ENCODE measurements around the gene KRT2. TPM values are rescaled to one million over a fixed set of nuclear protein-coding genes. Genes with fewer than 3 reads are reported as not detected.

Gene KRT2
- polyA plus RNA-seq (ENCODE audit: insufficient read length): 0.08 TPM

DNA sequence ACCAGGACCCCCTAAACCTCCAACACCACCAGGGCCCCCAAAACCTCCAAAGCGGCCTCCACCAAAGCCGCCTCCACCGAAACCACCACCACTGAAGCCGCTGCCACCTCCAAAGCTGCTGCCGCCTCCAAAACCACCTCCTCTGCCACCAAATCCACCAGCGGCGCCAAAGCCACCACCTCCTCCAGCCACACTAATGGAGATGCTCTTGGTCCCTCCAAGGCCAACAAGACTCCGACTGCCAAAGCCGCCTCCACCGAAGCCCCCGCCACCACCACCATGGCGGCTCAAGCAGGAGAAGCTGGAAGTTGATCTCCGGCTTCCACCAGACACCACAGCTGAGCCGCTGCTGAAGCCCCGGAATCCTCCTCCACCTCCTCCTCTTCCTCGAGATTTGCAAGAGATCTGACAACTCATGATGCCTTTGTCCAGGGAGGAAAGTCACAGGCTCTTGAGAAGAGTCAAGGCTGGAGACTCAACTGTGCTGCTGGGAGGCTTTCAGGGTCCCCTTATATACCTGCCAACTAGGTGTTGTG lies at the start of gene KRT2:
Gene KRT2 (minus strand): TSS at position 486 of the 536 bp plus-strand sequence. CDS start 69 bp downstream, at position 417.
- DNase-seq: no peak

DNA sequence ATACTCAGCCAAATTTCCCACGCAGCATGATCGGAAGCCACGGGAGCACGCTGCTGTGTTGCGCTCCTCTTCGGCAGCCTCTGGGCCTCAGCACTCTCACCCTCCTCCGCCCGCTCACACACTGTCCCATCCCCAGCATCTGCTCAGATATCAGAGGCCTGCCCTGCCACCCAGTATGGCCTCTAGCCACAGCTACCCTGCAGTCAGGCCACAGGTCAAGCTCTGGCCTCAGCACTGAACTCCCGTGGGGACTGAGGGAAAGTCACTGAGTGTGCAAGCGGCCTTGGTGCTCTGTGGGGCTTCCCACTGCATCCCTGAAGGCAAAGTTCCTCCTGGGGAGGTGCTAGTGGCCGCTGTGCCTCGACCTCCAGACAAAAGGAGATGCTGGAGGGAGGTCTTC lies 49.3 kb upstream of the KRT2 start:
- DNase-seq: no peak

DNA sequence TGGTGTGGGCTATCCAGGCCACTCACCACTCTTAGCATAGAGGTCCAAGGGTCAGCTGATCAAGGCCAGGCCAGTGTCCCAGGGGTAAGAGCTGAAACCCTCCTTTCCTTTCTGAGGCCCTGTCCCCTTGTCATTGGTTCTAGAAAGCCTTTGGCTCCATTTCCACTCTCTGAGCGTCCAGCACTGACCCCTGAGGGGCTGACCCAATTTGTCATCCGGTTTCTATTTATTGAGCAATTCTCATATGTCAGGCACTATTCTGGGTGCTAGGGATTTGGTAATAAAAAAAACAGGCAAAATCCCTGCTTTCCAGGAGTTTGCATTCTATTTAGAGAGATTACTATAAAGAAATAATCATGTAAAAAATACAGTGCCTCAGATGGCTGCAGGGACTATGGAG lies 47.9 kb upstream of the KRT2 start:
- no peak for DNase-seq

DNA sequence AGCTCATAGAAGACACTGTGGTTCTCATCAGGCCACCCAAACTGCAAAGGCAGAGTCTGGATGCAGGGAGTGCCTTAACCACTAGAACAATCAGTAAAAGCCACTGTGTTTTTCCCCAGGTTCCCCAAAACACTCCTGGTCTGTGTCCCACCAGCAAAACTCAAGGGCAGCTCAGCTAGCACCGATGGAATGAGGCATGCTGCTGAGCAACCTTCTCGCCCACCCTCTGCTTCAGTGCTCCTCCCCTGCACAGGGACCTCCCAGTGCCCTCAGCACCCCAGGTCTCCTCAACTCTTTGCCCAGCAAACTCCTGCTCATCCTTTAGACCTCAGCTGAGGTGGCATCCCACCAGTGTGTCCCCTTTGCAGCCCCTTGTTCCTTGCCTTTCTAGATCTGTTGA lies 47.4 kb upstream of the KRT2 start:
- DNase-seq: no peak

DNA sequence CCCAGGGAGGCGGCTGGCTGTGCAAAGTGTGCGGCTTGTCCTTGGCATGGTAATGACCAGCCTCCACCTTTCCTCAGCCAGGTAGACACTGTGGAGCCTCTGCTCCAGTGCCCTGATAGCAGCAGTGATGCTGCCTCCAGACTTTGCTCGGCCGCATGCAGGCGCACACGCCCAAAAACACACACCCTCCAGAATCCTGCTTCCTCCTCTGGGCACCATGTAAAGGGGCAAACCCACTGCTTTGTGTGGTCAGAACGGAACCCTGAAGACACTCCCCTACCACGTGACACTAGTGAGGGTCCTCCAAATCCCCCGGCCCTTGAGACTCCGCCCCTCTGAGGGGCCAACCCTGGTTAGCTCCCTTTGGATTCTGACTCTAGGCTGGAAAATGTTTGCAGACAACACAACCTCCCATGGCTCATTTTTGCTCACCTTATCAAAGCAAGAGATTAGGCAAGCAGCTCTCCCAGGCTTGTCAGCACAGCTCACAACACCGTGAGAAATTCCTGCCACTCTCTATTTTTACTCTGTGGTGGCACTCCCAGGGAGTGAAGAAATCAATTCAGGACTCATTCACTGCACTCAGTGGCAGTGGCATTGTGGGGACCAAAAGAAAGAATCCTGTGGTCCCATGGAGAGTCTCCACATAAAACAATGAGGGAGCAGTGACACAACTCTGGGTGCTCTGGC lies 46.8 kb upstream of the KRT2 start:
- no peak for DNase-seq

DNA sequence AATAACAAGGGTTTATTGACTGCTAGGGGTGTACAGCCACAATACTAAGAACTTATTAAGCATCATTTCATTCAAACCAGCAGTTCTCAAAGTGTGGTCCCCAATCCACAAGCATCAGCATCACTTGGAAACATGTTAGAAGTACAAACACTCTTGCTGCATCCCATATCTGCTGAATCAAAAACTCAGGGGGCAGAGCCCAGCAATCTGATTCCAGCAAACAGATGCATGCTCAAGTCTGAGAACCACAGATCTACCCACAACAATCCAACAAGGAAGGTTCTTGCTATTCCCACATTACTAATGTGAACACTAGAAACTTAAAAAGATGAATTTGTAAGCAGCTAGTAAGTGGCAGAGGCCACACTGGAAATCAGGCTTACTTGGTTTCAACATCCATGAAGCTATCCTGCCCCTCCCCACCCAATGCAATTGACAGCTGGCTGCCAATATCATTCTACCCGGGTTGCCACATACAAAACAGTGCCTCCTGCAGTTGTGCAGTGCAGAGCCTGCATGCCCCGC lies 45.1 kb upstream of the KRT2 start:
- no peak for DNase-seq

DNA sequence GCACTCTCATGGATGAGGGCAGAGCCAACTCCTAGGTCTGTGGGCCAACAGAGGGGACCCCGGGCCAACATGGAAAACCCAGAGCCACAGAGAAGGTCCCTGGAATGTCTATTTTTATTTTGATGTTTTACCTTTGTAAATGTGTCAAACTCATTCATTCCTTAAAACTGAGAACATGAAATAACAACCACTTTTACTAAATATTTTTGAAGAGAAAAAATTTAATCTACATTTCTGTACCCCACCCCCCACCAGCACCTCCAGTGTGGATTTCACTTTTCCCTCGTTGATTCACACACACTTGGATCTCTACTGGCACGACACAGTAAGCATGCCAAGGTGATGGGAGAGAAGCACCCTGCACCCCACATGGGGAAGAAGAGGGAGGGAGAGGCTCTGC lies 44.6 kb upstream of the KRT2 start:
- no peak for DNase-seq

DNA sequence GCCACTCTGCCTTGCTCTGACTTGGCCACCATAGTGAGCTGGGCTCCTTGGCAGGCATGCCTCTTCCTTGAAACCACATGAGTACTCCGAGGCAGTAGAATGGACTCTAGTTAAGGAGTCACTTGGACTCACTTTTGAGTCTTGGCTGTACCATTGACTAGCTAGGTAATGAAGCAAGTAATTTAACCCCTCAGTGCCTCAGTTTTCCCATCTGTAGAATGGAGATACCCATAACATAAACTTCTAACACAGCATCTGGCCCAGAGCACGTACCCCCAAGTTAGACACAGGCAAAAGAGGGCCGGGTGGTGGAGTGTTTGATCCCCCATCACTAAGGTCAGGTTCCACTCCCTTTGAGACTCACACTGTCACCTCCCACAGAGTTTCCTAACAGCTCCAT lies 43.0 kb upstream of the KRT2 start:
- no peak for DNase-seq

DNA sequence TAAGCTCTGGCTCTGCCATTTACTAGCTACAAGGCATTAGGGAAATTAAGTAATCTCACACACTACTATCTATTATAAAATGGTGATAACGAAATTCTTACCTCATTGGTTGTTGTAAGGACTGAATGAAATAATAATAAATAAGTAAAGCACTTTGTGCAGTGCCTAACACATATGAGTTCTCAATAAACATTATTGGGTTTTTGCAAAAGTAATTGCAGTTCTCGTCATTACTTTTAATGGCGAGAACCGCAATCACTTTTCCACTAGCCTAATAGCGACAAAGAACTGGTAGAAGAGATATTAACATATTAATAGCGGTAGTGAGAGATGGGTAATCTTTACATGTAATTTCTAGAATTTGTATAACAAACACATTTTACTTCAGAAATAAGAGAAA lies 42.1 kb upstream of the KRT2 start:
- DNase-seq: no peak

DNA sequence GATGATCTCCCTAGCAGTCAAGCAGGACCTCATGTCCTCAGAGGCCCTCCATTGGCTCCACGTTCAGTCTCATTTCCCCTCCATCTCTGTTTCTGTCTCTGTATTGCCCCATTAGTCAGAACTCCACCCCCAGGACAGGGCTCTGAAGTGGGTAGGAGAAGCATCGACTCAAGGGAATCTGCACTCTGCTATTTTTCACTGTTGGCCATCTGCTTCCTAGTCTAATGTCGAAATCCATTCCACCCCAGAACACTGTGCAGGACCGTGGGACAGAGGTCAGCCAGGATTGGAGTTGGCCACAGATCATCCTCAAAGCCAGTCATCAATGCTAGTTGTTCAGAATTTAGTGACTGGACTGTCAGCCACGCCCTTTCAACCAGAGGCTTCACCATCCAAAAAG lies 41.2 kb upstream of the KRT2 start:
- no peak for DNase-seq

DNA sequence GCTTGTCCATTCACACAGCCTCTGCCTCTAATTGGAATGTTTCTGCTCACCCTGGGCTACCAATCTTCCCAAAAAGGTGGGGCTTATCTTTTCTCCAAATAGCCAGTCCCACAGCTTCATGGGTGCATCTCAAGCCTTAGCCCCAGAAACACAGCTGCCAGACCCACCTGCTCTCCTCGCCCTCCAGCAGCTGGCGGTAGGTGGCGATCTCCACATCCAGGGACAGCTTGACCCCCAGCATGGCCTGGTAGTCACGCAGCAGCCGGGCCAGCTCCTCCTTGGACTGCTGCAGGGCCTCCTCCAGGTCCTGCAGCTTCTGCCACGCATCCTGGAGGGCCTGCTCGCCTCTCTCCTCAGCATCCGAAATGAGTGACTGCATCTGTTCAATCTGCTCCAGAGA lies 40.2 kb upstream of the KRT2 start:
- DNase-seq: no peak

DNA sequence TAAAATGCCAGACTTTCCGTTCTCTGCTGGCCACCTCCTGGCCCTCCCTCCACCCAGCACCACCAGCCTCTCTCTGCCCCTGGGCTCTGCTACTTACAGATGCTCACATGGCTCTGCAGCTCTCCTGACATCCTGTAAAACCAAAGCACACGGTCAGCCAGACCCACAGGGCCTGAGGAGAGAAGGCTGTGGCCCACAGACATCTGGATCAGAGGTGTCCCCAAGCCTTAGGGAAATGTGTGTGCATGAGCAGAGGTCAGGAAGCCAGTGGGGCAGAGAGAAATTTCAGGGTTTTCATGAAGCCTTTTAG lies 39.8 kb upstream of the KRT2 start:
- DNase-seq: no peak

DNA sequence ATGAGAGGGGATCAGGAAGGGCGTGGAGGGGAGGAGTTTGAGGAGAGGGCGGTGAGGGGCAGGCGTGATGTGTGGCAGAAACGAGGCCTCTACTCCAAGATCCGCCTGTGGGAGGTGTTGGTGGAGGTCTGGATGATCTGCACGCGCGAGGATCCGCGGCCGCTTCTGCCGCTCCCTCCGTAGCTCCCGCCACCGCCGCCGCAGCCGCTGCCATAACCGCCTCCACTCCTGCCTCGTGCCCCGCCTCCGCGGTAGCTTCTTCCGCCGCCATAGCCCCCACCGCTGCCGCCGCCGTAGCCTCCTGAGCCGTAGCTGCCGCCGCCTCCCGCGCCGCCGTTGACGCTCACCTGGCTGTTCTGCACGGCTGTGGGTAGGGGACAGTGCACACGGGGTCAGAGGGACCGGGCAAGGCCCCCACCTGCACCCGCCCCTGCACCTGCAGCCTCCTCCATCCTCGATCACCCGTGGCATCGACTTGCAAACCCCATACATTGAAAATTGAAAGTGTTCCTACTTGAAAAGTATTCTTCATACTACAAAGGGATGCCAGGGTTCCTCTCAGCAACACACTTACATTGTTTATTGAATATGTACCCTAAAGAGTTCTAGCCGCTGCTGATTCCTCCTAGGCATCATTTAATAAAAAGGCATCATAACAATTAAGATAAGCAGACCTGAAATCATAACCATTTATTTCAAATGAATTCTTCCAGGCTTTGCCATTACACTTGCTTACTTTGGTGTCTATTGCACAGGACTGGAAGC lies 39.2 kb upstream of the KRT2 start:
- DNase-seq: no peak

DNA sequence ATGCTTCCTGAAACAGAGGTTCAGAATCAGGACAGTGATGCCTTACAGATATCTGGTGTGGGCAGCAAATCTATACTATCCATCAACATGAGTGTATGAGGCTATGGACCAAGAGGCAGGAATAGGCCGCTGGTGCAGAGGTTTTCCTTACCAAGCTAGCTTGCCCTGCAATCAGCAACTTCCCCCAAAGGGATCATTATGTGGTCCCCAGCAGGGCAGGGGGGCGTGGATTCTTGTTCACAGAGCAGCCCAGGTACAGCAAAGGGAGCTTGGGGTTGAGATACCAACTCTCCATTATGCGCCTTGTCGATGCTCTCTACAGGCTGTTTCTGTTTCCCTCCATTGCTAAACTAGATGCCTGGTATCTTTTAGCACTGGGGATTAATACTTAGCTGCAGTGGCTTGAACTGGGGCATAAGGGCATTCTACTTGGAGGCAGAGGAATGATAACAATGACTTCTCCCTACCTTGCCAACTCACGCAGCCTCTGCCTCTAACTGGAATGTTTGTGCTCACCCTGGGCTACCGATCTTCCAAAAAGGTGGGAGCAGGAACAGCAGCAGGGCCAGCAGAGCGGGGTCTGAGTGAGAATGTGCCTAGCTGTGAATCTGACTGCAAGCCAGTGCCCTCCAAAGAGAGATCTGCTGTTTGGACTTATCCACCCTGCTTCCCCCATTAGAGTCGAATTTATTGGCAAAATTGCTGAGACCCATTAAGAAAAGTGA lies 38.5 kb upstream of the KRT2 start:
- DNase-seq: no peak

DNA sequence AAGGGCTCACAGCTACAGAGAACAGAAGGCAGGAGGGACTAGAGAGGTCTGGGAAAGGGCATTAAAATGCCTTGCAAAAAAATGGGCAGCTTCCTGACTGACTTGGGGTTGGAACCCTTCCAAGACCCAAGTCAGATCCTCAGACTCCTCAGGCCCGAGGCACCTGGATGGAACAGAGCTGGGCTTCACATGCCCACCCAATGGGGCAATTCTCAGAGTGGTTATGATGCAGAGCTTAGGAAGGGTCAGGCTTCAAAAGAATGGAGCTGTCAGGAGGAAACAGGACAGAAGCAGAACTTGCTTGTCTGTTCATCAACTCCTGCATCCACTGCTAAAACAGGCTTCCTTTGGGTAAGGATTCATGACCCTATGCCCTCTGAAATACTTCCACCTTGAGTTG lies 37.9 kb upstream of the KRT2 start:
- DNase-seq: no peak

DNA sequence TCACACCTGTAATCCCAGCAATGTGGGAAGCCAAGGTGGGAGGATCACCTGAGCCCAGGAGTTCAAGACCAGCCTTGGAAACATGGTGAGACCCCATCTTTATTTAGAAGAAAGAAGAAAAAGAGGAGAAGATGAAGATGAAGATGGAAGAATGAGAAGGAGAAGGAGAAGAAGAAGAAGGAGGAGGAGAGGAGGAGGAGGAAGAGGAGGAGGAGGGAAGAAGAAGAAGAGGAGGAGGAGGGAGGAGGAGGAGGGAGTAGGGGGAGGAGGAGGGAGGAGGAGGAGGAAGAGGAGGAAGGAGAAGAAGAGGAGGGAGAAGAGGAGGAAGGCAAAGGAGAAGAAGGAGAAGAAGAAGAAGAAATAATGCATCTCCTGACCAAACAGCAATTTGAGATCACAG lies 37.2 kb upstream of the KRT2 start:
- DNase-seq: no peak

DNA sequence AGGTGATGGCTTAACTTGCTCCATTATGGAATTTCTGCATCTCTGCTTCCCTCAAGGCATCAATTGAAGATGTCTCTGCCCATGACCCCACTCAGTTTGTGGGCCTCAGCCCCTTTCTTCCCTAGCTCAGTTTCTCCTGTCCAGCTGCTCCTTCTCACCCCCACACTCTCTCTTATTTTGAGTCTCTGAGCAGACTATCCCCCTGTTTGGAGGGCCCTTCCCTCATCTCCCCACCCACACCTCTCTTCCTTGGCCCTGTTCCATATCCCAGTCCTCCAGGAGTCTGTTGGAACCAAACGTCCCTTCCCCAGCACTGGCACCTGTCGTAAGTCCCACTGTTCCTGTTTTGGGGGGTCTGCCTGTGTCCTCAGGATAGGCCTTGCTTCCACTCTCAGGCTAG lies 36.5 kb upstream of the KRT2 start:
- DNase-seq: no peak

DNA sequence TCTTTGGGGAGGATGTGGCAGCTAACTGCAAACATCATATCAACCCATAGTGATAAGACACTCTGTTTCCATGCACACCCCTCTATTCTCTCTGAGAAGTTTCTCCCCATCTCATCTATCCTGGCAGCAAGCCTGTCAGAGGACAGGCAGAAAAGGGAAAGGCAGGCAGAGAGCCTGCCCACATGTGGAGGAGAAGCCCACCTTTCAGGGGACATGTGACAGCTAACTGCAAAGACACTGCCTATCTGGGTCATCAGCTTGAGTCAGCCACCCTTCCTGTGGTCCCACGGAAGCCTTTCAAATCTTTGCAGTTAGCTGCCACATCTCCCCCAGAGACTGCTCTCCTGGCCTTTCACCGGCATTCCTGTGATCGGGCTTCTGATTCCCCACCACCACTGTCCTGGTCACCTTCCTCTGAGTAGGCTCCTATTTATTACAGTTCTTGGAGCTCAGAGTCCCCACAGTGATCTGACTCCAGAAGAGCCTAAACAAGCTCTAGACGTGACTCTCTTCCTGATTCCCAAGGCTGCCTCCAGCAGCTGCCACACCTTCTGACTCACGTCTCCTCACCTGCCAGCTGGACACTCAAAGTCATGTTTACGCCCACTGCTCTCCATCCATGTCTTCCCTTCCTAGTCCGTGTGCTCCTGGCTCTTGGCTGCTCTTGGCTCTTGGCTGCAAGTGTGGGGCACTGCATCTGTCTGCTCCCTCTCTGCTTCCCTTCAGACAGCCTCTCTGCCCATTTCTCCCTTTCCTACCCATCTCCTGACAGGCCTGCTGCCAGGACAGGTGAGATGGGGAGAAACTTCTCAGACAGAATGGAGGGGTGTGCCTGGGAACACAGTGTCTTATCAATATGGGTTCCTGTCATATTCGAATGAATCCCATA lies 35.7 kb upstream of the KRT2 start:
- no peak for DNase-seq

DNA sequence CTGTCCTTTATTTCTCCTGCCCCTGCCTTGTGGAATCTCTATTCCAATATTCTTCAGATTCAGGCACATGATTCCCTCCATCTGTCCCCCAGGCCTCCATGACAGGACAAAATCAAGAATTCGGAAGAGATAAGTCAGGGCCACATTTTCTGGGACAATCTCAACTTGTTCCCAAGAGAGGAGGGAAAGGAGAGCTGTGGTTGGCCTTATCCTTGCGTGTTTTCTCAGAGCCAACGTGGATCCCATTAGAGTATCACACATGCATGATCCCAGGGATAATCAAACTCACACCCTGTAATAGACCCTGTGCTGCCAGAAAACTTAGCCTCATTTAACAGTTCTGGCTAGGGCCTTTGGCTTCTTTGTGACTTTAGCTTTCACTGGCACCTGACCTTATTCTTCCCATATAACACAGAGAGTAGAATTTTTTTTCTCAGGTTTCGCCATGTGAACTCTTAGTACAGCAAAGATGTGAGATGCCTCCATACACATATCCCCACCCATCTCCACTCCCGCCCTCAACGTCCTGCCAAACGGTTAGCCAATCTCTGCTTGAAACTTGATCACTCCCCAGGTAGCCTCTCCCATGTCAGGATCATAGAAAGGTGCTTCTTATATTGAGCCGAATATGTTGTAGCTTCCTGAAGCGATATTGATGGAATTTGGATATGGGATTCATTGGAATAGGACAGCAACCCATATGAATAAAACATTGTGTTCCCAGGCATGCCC lies 34.9 kb upstream of the KRT2 start:
- DNase-seq: no peak

DNA sequence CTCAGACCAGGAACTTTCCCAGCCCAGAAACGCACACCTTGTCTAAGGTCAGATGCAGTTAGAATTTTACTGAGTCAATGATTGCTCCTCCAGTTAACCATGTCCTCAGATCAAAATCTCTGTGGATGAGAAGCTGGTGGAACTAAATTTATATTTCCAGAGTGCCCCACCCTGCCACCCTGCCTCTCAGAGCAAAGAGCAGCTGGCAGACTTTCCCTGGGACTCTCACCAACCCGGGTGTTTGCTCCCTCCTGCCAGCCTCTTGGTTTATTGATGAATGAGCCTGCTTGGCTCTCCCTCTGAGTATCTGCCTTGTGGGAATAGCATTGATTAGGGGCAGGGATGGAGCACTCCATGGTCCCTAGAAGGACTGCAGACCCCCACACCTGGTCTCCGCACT lies 34.1 kb upstream of the KRT2 start:
- no peak for DNase-seq

DNA sequence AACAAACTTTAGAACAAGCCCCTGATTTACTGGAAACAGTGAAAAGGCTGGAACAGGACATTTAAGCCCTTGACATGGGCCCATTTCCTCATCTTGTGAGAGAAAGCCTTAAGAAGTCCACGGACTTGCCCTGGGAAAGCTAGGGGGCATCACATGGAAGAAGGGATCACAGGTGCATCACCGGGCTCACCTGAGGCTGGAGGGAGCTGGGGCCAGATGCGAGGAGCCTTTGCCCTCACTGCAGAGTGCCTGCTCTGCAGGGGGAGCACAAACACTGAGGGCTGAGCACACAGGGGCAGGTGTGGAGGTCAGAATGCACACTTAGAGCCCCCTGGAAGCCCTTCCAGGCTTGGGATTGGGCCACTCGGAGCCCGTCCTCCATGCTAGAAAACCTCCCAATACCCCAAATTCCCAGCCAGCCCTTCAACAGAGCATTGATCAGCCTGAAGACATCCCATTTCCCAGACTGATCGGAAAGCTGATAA lies 33.4 kb upstream of the KRT2 start:
- DNase-seq: no peak

All from hindlimb muscle (tissue), 1 donor.